ENCODE data around the gene PDE6B. TPM values are rescaled to one million over a fixed set of nuclear protein-coding genes. Genes with fewer than 3 reads are reported as not detected.

Gene PDE6B
- total RNA-seq, 1 donor from 2014 or later, result 12.2 TPM

- no peak for TF ChIP-seq CTCF (conservative IDR thresholded peaks at IDR 0.05)
- Mint-ChIP-seq H3K36me3 (no peaks in the 10 kb centered on the region), H3K4me3 (no peak overlapping the region), H3K9me3 (no peaks in the 10 kb centered on the region), H3K27ac (no peak overlapping the region), H3K4me1 (ENCODE audit: unreplicated experiment) (no peaks in the 10 kb centered on the region), H3K27me3 (peaks cover 5% of the 10 kb centered on the region)
- no peak for DNase-seq (ENCODE audit: extremely low spot score, unreplicated experiment)
Measured at GRCh38 chr4:699816-700580, 74.6 kb downstream of the PDE6B start.

GRCh38 chr4:700587-701264 is 75.4 kb downstream of the PDE6B start:
- Mint-ChIP-seq H3K27ac (no peak overlapping the region), H3K36me3 (no peaks in the 10 kb centered on the region), H3K9me3 (no peaks in the 10 kb centered on the region), H3K4me1 (ENCODE audit: unreplicated experiment) (no peaks in the 10 kb centered on the region), H3K4me3 (no peak overlapping the region), H3K27me3 (peaks cover 5% of the 10 kb centered on the region)
- no peak for TF ChIP-seq CTCF (conservative IDR thresholded peaks at IDR 0.05)
- DNase-seq (ENCODE audit: extremely low spot score, unreplicated experiment), result no peak

GRCh38 chr4:702618-703048 is 77.3 kb downstream of the PDE6B start:
- H3K36me3 Mint-ChIP-seq, result no peaks in the 10 kb centered on the region
- H3K4me3 Mint-ChIP-seq, result no peak overlapping the region
- no peaks in the 10 kb centered on the region for H3K4me1 Mint-ChIP-seq (ENCODE audit: unreplicated experiment)
- no peaks in the 10 kb centered on the region for H3K9me3 Mint-ChIP-seq
- no peak overlapping the region for H3K27ac Mint-ChIP-seq
- no peak for TF ChIP-seq CTCF (conservative IDR thresholded peaks at IDR 0.05)
- no peak for DNase-seq (ENCODE audit: extremely low spot score, unreplicated experiment)
- peaks cover 5% of the 10 kb centered on the region for H3K27me3 Mint-ChIP-seq

GRCh38 chr4:703336-704197 is 78.2 kb downstream of the PDE6B start:
- no peak for DNase-seq (ENCODE audit: extremely low spot score, unreplicated experiment)
- Mint-ChIP-seq H3K27ac (no peak overlapping the region), H3K4me3 (no peak overlapping the region), H3K4me1 (ENCODE audit: unreplicated experiment) (peaks cover 2% of the 10 kb centered on the region), H3K36me3 (peaks cover under 1% of the 10 kb centered on the region), H3K27me3 (peaks cover 5% of the 10 kb centered on the region), H3K9me3 (no peaks in the 10 kb centered on the region)
- TF ChIP-seq CTCF (conservative IDR thresholded peaks at IDR 0.05), result no peak

- no peak overlapping the region for H3K27ac Mint-ChIP-seq
- H3K4me1 Mint-ChIP-seq (ENCODE audit: unreplicated experiment), result peaks cover 8% of the 10 kb centered on the region
- no peak for TF ChIP-seq CTCF (conservative IDR thresholded peaks at IDR 0.05)
- no peak overlapping the region for H3K4me3 Mint-ChIP-seq
- peaks cover 5% of the 10 kb centered on the region for H3K27me3 Mint-ChIP-seq
- H3K36me3 Mint-ChIP-seq, result peaks cover 8% of the 10 kb centered on the region
- DNase-seq (ENCODE audit: extremely low spot score, unreplicated experiment), result no peak
- no peaks in the 10 kb centered on the region for H3K9me3 Mint-ChIP-seq
Measured at GRCh38 chr4:704198-704891, 79.0 kb downstream of the PDE6B start.

Measured in type B pancreatic cell (in vitro differentiated cells).